Fibroblast of the aortic adventitia (primary cell): Measurements from ENCODE around the gene TFEB. TPM values are rescaled to one million over a fixed set of nuclear protein-coding genes. Genes with fewer than 3 reads are reported as not detected.

Source experiments
- DNase-seq: peaks from one replicate; pipeline ENCODE4 v3.0.0-alpha.2; 2010; ENCODE audit warnings: low read depth
- H3K4me3 ChIP-seq: 2 replicates; pipeline ENCODE4 v1.5.1; 2011; ENCODE audit warnings: low read depth, mild to moderate bottlenecking, control low read depth, low read length, moderate library complexity
- CTCF ChIP-seq: IDR thresholded peaks from 2 replicates; pipeline ENCODE4 v1.5.1; 2011; ENCODE audit warnings: mild to moderate bottlenecking, low read length, control low read depth, inconsistent platforms; ENCODE audit not compliant: insufficient read depth
- total RNA-seq: library from RNA; depleted of rRNA; stranded (reverse); fragments of >200 nt; gene quantifications from 2 replicates; pipeline ENCODE4 v1.2.3, GENCODE V29; 2012; ENCODE audit warnings: low replicate concordance

The TFEB gene
- total RNA-seq, 1 donor: 5.1 TPM

- peak within 1 kb of the TSS; percentile 79 for H3K4me3 ChIP-seq
- TF ChIP-seq CTCF: peak; percentile 94
- DNase-seq: peak; percentile 94
These were observed 44.6 kb upstream of the TFEB start, which contains the start of gene FRS3 for GRCh38 chr6:41779788-41780550. TSS of gene FRS3 (minus strand) at chr6:41779900. CDS start at chr6:41776987, 2,913 bp downstream.

GRCh38 chr6:41779336-41779735, 43.9 kb upstream of the TFEB start:
- TF ChIP-seq CTCF: no peak
- no peak for DNase-seq
- H3K4me3 ChIP-seq: peak overlapping the region; percentile 79

- H3K4me3 ChIP-seq: peak overlapping the region; percentile 79
- DNase-seq: no peak
- TF ChIP-seq CTCF: no peak
These were observed 43.5 kb upstream of the TFEB start for GRCh38 chr6:41778895-41779294.

GRCh38 chr6:41777551-41778285, 42.3 kb upstream of the TFEB start:
- no peak overlapping the region for H3K4me3 ChIP-seq
- DNase-seq: no peak
- no peak for TF ChIP-seq CTCF

- TF ChIP-seq CTCF: no peak
- H3K4me3 ChIP-seq: no peak overlapping the region
- no peak for DNase-seq
These were observed 40.0 kb upstream of the TFEB start for GRCh38 chr6:41775293-41775882.

GRCh38 chr6:41774841-41775240, 39.4 kb upstream of the TFEB start:
- H3K4me3 ChIP-seq: no peak overlapping the region
- DNase-seq: no peak
- TF ChIP-seq CTCF: no peak
